ENCODE results near the gene MLNR. TPM values are rescaled to one million over a fixed set of nuclear protein-coding genes. Genes with fewer than 3 reads are reported as not detected.

MLNR gene
- total RNA-seq, 1 experiment from 2014 or later, result not detected

- Histone ChIP-seq H3K79me2 (ENCODE audit: low read length) (peaks cover 16% of the 10 kb centered on the region; the same call in 1 of the 2 replicates), H3K9me2 (replicated peaks; ENCODE audit: low read length) (no peaks in the 10 kb centered on the region), H3K4me1 (ENCODE audit: insufficient read depth, low read length) (no peaks in the 10 kb centered on the region), H3K4me3 (ENCODE audit: low read length) (peak overlapping the region; percentile 87), H4K20me1 (ENCODE audit: low read length) (no peaks in the 10 kb centered on the region), H3K27ac (ENCODE audit: low read length) (no peak overlapping the region), H3K4me2 (ENCODE audit: low read length) (peak overlapping the region; percentile 99), H3K9me3 (ENCODE audit: low read length) (no peaks in the 10 kb centered on the region), H3K36me3 (ENCODE audit: low read depth, low read length) (no peaks in the 10 kb centered on the region), H3F3A (ENCODE audit: low read length, unreplicated experiment) (no peaks in the 10 kb centered on the region), H3K9ac (ENCODE audit: low read length) (peak overlapping the region; percentile 82), H2AFZ (ENCODE audit: low read length) (peak overlapping the region; percentile 98), H3K27me3 (ENCODE audit: low read length) (no peaks in the 10 kb centered on the region)
- TSS peak; percentile 76 for BruUV-seq (replicated peaks)
- ChIA-PET CTCF (interaction anchor here (1.9 kb wide), 1 partner anchor 34 kb away, joined by 7 read pairs; no protein-coding TSS in a partner anchor), POLR2A (ENCODE audit: unreplicated experiment) (interaction anchor here (0.5 kb wide), 1 partner anchor 718 kb away, joined by 4 read pairs; no protein-coding TSS in a partner anchor)
- TF ChIP-seq EZH2phosphoT487 (IDR thresholded peaks at IDR 0.05; ENCODE audit: borderline replicate concordance, low read length), result no peak
- no peak for TF ChIP-seq CTCF (conservative IDR thresholded peaks at IDR 0.05; ENCODE audit: low read depth, low read length)
- no peak for TF ChIP-seq EZH2 (IDR thresholded peaks at IDR 0.05; ENCODE audit: low read length, unreplicated experiment)
- no peak for DNase-seq
- intact Hi-C loops (cut with micrococcal nuclease), result loop anchor here (2.0 kb wide), 1 partner anchor 34 kb away; no protein-coding TSS in a partner anchor
- ATAC-seq, result peak; percentile 43
These were observed 26.9 kb downstream of the MLNR start for GRCh38 chr13:49246850-49247642.

- no peaks in the 10 kb centered on the region for H3K27me3 ChIP-seq (ENCODE audit: low read length)
- H3K9me3 ChIP-seq (ENCODE audit: low read length), result no peaks in the 10 kb centered on the region
- peak within 1 kb of the TSS; percentile 82 for H3K9ac ChIP-seq (ENCODE audit: low read length)
- POLR2A ChIA-PET (ENCODE audit: unreplicated experiment), result interaction anchor here (0.5 to 0.6 kb wide), 4 partner anchors 33 to 719 kb away, joined by 3 to 4 read pairs (median 4); no protein-coding TSS in a partner anchor
- no peaks in the 10 kb centered on the region for H3K4me1 ChIP-seq (ENCODE audit: insufficient read depth, low read length)
- no peaks in the 10 kb centered on the region for H4K20me1 ChIP-seq (ENCODE audit: low read length)
- CTCF ChIA-PET, result interaction anchor here (0.6 to 1.9 kb wide), 3 partner anchors 8 to 1340 kb away, joined by 3 to 7 read pairs (median 3); no protein-coding TSS in a partner anchor
- BruUV-seq (replicated peaks), result TSS peak; percentile 67
- no peaks in the 10 kb centered on the region for H3K36me3 ChIP-seq (ENCODE audit: low read depth, low read length)
- H3K4me2 ChIP-seq (ENCODE audit: low read length), result peak within 1 kb of the TSS; percentile 99
- 0 out of 2 replicates have a peak within 1 kb of the TSS, but pooled peaks have one; percentile 26 for H3K27ac ChIP-seq (ENCODE audit: low read length)
- ATAC-seq (peak; percentile 92), DNase-seq (peak; percentile 93)
- peak within 1 kb of the TSS; percentile 98 for H2AFZ ChIP-seq (ENCODE audit: low read length)
- no peak for TF ChIP-seq EZH2phosphoT487 (IDR thresholded peaks at IDR 0.05; ENCODE audit: borderline replicate concordance, low read length)
- no peak for TF ChIP-seq CTCF (conservative IDR thresholded peaks at IDR 0.05; ENCODE audit: low read depth, low read length)
- TF ChIP-seq EZH2 (IDR thresholded peaks at IDR 0.05; ENCODE audit: low read length, unreplicated experiment), result no peak
- no peaks in the 10 kb centered on the region for H3K9me2 ChIP-seq (replicated peaks; ENCODE audit: low read length)
- intact Hi-C loops (cut with micrococcal nuclease), result loop anchor here (2.0 kb wide), 1 partner anchor 33 kb away; no protein-coding TSS in a partner anchor
- H3K79me2 ChIP-seq (ENCODE audit: low read length), result peaks cover 16% of the 10 kb centered on the region; the same call in 1 of the 2 replicates
- H3K4me3 ChIP-seq (ENCODE audit: low read length), result peak within 1 kb of the TSS; percentile 87
- no peaks in the 10 kb centered on the region for H3F3A ChIP-seq (ENCODE audit: low read length, unreplicated experiment)
These were observed 27.8 kb downstream of the MLNR start, which contains the start of gene CDADC1 for GRCh38 chr13:49247643-49248621. CDADC1 (plus strand) TSS chr13:49247925; CDS start chr13:49248038, 113 bp downstream.
